DOHH2 (cell line): ENCODE measurements around the gene SKOR1.

Source experiments
- EZH2phosphoT487 ChIP-seq: fragments of 200-600 bp; sonication (generic); IDR thresholded peaks from 2 replicates; pipeline ENCODE4 v1.6.1; 2017; ENCODE audit warnings: borderline replicate concordance, mild to moderate bottlenecking, antibody characterized with exemption, low read length, moderate library complexity, mixed read lengths
- TF ChIP-seq, protein P1 (sequence below): fragments of 200-600 bp; sonication (generic); IDR thresholded peaks from one replicate; pipeline ENCODE4 v1.5.1; 2014; ENCODE audit warnings: antibody characterized with exemption, mild to moderate bottlenecking, low read depth, low read length; ENCODE audit not compliant: poor library complexity, severe bottlenecking

DNA sequence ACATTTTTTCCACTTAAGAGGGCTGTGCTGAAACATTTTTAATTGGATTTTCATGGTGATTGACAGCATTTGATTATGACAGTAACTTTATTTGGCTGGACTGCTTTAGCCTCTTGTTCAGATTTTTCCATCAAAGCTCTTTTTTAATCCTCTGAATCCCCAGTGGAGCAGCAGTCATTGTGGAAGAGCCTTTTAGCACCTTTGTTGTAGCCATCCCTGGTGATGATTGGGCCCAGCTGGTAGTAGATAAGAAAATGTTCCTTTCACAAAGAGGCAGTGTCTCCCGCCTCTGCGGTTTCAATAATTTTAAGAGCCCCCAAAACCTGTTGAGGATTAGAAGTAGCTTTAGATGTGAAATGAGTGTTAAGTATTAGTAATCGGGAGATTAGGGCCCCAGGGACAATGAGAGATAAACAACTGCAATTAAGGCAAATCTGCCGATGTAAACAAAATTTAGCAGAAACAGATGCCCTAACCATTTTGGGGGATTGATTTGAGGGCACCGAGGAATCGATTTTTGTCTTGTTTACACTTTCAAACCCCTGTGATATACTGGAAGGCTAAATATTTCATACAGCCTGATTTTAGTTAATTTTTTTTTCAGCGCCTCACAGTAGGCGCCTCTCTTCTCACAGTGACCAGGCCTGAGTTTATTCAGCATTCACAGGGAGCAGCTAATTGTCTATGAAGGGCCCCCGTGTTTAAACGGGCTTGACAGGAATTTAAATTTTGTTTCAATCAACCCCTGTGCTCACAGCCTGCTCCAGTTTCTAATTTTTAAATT, 43.2 kb upstream of the SKOR1 start:
- TF ChIP-seq, protein P1, sequence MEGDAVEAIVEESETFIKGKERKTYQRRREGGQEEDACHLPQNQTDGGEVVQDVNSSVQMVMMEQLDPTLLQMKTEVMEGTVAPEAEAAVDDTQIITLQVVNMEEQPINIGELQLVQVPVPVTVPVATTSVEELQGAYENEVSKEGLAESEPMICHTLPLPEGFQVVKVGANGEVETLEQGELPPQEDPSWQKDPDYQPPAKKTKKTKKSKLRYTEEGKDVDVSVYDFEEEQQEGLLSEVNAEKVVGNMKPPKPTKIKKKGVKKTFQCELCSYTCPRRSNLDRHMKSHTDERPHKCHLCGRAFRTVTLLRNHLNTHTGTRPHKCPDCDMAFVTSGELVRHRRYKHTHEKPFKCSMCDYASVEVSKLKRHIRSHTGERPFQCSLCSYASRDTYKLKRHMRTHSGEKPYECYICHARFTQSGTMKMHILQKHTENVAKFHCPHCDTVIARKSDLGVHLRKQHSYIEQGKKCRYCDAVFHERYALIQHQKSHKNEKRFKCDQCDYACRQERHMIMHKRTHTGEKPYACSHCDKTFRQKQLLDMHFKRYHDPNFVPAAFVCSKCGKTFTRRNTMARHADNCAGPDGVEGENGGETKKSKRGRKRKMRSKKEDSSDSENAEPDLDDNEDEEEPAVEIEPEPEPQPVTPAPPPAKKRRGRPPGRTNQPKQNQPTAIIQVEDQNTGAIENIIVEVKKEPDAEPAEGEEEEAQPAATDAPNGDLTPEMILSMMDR: no peak
- no peak for TF ChIP-seq EZH2phosphoT487
